Fibroblast of mammary gland (primary cell): Measurements from ENCODE around the gene SMDT1.
"Not testable (repeated sequence)": the region's sequence is repeated elsewhere in the genome, so short reads cannot be mapped to it uniquely, and the experiment has no call there.

Experiments
- DNase-seq: peaks from one replicate; pipeline ENCODE4 v3.0.0-alpha.2; 2010; ENCODE audit warnings: low read depth
- H3K4me3 ChIP-seq: 2 replicates; pipeline ENCODE4 v1.5.1; 2011; ENCODE audit warnings: low read depth, mild to moderate bottlenecking, low read length, moderate library complexity; ENCODE audit not compliant: control insufficient read depth
- TF ChIP-seq, protein P1 (sequence below): conservative IDR thresholded peaks from 2 replicates; pipeline ENCODE4 v1.5.1; 2011; ENCODE audit warnings: low read depth, low read length, inconsistent platforms; ENCODE audit not compliant: control insufficient read depth, insufficient read depth

Gene SMDT1

GRCh38 chr22:42086051-42086450 lies 6.6 kb downstream of the SMDT1 start:
- H3K4me3 ChIP-seq: no peak overlapping the region
- no peak for DNase-seq
- TF ChIP-seq, protein P1, sequence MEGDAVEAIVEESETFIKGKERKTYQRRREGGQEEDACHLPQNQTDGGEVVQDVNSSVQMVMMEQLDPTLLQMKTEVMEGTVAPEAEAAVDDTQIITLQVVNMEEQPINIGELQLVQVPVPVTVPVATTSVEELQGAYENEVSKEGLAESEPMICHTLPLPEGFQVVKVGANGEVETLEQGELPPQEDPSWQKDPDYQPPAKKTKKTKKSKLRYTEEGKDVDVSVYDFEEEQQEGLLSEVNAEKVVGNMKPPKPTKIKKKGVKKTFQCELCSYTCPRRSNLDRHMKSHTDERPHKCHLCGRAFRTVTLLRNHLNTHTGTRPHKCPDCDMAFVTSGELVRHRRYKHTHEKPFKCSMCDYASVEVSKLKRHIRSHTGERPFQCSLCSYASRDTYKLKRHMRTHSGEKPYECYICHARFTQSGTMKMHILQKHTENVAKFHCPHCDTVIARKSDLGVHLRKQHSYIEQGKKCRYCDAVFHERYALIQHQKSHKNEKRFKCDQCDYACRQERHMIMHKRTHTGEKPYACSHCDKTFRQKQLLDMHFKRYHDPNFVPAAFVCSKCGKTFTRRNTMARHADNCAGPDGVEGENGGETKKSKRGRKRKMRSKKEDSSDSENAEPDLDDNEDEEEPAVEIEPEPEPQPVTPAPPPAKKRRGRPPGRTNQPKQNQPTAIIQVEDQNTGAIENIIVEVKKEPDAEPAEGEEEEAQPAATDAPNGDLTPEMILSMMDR: no peak

GRCh38 chr22:42090596-42091454 lies 11.3 kb downstream of the SMDT1 start, which contains the start of gene NDUFA6:
NDUFA6 (minus strand) TSS chr22:42090772; CDS start chr22:42090744, 28 bp downstream.
- TF ChIP-seq, protein P1: peak; percentile 51
- H3K4me3 ChIP-seq: peak within 1 kb of the TSS; percentile 89

DNA sequence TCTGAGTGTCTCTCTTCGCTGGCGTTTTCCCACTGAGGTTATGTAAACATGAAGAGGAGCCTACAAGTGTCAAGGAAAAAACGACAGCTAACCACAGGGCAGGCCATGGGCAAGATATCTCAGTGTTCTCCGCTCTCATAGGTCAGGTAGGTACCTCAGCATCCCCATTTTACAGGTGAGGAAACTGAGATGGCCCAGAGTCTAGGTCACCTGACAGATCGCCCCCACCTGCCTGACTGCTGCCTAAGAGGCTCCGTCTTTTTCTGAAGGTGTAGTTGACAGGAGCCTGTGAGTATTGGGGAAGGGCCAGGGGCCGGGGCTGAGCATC lies 11.9 kb downstream of the SMDT1 start:
- DNase-seq: no peak
- TF ChIP-seq, protein P1: no peak
- peak overlapping the region; percentile 89 for H3K4me3 ChIP-seq

More at GRCh38 chr22:42090596-42091454, 11.3 kb downstream of the SMDT1 start, which contains the start of gene NDUFA6:
- peak; percentile 98 for DNase-seq

GRCh38 chr22:42101199-42101598 lies 21.7 kb downstream of the SMDT1 start:
- TF ChIP-seq, protein P1: no peak
- DNase-seq: no peak
- H3K4me3 ChIP-seq: no peak overlapping the region

- H3K4me3 ChIP-seq, DNase-seq: not testable (repeated sequence)
These were observed 24.9 kb downstream of the SMDT1 start for GRCh38 chr22:42104332-42104860.

GRCh38 chr22:42108848-42109247 lies 29.3 kb downstream of the SMDT1 start:
- H3K4me3 ChIP-seq: no peak overlapping the region
- DNase-seq: no peak
- TF ChIP-seq, protein P1: no peak

- TF ChIP-seq, protein P1: no peak
- DNase-seq: no peak
- no peak overlapping the region for H3K4me3 ChIP-seq
These were observed 32.3 kb downstream of the SMDT1 start for GRCh38 chr22:42111798-42112197.
